ENCODE data around the gene POLA2.

Gene POLA2

GRCh38 chr11:65286686-65287085 lies 24.9 kb downstream of the POLA2 start:
- no peak for DNase-seq (ENCODE audit: low read depth in 2 of 2)

DNA sequence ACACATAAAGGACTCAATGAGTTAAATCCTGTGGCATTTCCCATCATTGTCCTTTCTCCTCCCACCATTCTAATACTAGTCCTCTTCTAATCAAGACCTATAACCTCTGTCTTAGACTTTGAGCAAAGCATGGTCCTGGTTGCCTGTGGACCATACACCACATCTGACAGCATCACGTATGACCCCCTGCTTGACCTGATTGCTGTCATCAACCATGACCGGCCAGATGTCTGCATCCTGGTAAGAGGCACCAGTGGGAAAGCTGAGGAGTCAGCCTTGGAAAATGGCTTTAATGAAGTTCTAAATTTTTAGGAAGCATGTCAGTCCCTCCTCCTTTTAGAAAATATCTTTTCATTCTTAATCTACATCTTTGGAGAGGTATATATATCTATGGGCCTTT lies 25.8 kb downstream of the POLA2 start:
- DNase-seq (ENCODE audit: low read depth in 2 of 2), result no peak

DNA sequence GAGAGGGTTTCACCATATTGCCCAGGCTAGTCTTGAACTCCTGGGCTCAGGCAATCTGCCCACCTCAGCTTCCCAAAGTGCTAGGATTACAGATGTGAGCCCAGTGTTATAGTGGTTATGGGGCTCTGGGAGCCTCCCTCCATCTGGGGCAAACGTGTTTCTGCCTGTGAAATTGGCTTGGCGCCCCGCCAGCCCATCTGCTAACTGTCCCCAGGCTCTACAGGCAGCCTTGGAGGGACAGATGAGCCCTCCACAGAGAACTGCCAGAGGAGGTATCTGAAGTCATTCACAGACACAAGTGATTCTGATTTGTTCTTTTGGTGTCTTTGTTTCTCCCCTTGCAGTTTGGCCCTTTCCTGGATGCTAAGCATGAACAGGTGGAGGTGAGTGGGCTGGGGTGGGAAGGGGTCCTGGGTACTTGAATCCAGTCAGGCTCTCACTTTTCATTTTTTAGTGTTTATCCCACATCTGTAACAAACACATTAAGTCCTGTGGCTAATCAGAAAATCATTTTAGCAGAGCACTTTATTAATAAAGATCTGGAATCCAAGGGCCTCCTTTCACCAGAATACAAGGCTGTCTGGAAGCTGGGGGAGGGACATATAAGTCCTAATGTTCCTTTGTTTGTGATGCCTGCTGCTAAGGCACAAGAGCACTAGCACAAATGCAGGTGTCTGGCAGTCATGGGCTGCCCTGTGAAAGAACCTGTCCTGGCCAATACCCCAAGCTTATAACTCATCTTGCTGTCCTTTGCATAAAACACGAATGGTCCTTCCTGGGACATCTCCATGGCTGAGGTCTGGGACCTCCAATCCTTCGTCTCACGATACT lies 27.2 kb downstream of the POLA2 start:
- DNase-seq (ENCODE audit: low read depth in 2 of 2), result no peak

GRCh38 chr11:65290448-65291165 lies 28.8 kb downstream of the POLA2 start:
- no peak for DNase-seq (ENCODE audit: low read depth in 2 of 2)

- DNase-seq (ENCODE audit: low read depth in 2 of 2), result no peak
Measured at GRCh38 chr11:65291613-65292012, 29.9 kb downstream of the POLA2 start.

DNA sequence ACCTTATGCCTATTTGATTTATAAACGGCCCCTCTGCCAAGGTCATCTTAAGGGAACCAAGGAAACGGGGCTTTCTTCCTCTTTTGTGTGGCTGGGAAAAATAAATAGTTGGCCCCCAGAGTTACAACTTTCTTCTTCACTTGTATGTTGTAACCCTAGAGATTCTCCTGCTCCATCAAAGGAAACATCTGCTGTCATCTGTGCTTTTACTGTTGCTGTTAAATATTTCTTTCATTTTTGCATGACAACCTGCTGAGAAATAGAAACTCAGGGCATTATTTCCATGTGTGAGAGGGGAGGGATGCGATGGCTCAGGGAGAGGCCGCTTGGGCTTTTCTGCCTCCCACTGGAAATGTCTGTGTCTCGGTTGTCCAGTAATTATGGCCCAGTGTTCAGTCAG lies 31.1 kb downstream of the POLA2 start:
- no peak for DNase-seq (ENCODE audit: low read depth in 2 of 2)

DNA sequence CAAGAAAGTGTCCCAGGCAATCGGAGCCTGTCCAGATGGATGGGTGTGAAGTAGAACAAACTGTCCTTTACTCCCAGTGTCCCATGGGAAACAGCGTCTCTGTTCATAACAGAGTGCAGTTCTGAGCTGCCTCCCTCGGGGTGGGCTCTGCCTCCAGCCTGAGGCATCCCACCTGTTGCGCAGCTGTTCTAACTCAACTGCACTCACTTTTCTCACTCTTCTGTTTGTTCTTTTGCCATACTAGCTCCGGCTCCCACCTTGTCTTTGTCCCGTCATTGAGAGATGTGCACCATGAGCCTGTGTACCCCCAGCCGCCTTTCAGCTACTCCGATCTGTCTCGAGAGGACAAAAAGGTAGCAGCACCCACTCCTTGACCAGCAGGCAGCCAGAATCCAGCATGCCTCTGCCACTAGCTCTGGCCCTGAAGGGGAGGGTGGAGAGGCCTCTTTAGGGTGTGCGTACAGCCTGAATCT lies 32.2 kb downstream of the POLA2 start:
- no peak for DNase-seq (ENCODE audit: low read depth in 2 of 2)

- no peak for DNase-seq (ENCODE audit: low read depth in 2 of 2)
Measured at GRCh38 chr11:65295001-65295400, 33.2 kb downstream of the POLA2 start.

DNA sequence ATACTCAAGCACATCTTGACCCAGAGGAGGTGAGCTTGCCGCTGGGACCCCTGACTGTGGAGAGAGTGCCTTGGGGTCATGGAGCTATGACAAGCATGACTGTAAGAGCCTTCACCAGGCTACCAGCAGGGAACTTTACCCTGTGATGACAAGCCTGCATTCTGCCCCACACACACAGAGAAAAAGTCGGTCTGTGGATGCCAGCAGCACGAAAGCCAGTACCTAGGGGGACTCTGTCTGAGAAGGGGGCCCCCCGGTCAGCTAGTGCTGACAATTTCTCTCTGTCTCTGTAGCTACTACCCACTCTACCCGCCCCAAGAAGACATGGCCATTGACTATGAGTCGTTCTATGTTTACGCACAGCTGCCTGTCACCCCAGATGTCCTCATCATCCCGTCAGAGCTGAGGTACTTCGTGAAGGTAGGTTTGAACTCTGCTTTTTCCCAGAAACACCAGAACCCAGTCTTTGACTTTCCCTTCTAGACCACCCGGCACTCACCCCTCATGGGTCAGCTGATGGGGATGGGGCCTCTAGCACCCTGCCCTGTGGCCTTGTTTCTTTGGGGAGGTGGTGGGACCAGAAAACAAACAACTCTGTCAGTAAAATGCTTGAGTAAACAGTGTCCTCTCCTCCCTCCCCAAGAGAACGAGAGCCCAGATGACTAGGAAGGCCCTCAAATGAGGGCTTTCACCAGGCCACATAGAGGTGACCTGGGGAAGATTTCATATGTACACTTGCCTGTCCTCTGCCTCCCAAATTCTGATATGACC lies 34.0 kb downstream of the POLA2 start:
- no peak for DNase-seq (ENCODE audit: low read depth in 2 of 2)

- no peak for DNase-seq (ENCODE audit: low read depth in 2 of 2)
Measured at GRCh38 chr11:65297026-65297672, 35.4 kb downstream of the POLA2 start.

DNA sequence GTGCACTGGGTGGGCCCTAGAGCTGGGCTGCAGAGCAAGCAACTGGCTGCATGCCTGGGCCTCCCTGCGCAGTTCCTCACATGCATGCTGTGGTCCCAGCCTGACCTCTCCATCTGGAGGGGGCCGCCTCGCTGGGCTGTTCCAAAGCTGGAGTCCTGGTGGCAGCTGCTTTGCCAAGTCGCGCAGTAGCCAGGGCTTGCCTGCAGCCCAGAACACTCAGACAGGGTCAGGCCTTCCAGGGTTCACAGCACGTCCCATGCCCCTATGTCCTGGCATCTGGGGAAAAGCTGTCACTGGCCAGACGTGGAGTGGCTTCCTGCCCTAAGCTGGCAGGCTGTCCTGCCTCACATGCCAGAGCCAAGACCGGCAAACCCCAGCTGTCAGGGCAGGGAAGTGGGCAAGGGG lies 36.4 kb downstream of the POLA2 start:
- DNase-seq (ENCODE audit: low read depth in 2 of 2), result no peak

DNA sequence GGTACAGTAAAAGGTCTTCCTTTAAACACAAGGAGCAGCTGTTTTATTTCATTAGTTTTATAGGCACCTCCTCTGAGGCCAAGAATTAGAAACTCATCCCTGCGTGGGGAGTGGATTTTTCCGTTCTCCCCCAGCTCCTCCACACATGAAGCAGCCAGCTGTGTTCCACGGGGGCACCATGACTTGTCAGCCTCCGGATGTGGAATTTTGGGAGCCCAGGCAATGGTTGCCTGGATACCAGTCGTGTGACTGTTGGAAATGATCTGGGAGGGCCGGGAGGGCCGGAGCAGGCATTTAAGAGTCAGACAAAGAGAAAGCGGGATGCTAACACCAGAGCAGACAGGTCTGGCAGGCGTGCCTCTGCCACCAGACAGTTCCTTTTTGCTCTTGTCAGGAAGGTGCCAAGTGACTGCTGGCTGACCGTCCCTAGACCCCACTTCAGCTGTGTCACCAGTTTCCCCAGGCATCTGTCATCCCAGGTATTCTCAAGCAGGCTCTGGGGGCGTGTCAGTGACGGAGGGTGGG lies 37.0 kb downstream of the POLA2 start:
- no peak for DNase-seq (ENCODE audit: low read depth in 2 of 2)

DNA sequence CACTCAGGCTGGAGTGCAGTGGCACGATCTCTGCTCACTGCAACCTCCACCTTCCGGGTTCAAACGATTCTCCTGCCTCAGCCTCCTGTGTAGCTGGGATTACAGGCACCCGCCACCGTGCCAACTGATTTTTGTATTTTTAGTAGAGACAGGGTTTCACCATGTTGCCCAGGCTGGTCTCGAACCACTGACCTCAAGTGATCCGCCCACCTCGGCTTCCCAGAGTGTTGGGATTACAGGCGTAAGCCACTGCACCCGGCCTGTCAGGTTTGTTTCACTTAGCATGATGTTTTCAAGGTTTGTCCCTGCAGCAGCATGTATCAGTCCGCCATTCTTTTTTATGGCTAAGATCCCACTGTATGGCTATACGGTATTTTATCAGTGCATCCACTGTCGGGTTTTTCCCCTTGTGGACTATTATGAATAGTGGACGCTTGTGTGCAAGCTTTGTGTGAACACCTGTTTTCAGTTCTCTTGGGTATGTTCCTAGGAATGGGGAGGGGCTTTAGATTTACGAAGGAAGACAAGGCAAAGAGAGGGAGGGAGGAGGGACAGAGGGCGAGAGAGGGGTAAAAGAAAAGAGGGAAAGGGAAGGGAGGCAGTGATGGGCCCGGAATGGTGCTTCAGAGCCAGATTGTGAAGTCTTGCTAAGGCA lies 39.0 kb downstream of the POLA2 start:
- no peak for DNase-seq (ENCODE audit: low read depth in 2 of 2)

GRCh38 chr11:65301491-65302329 lies 39.9 kb downstream of the POLA2 start:
- DNase-seq (ENCODE audit: low read depth in 2 of 2), result no peak

GRCh38 chr11:65303555-65303954 lies 41.8 kb downstream of the POLA2 start:
- DNase-seq (ENCODE audit: low read depth in 2 of 2), result no peak

GRCh38 chr11:65304110-65304509 lies 42.3 kb downstream of the POLA2 start:
- no peak for DNase-seq (ENCODE audit: low read depth in 2 of 2)

GRCh38 chr11:65304613-65305012 lies 42.9 kb downstream of the POLA2 start:
- DNase-seq (ENCODE audit: low read depth in 2 of 2), result no peak

- DNase-seq (ENCODE audit: low read depth in 2 of 2), result no peak
Measured at GRCh38 chr11:65305501-65306268, 43.9 kb downstream of the POLA2 start.
